ENCODE measurements around the gene ZNF362. TPM values are rescaled to one million over a fixed set of nuclear protein-coding genes. Genes with fewer than 3 reads are reported as not detected.

ZNF362 gene
- total and polyA plus RNA-seq, 4 donors = 10.1 to 70.1 (median 46.4) TPM

GRCh38 chr1:33263890-33264504 is 7.7 kb downstream of the ZNF362 start:
- H3K27ac ChIP-seq (ENCODE audit: low read depth, low read length) = no peak overlapping the region

DNA sequence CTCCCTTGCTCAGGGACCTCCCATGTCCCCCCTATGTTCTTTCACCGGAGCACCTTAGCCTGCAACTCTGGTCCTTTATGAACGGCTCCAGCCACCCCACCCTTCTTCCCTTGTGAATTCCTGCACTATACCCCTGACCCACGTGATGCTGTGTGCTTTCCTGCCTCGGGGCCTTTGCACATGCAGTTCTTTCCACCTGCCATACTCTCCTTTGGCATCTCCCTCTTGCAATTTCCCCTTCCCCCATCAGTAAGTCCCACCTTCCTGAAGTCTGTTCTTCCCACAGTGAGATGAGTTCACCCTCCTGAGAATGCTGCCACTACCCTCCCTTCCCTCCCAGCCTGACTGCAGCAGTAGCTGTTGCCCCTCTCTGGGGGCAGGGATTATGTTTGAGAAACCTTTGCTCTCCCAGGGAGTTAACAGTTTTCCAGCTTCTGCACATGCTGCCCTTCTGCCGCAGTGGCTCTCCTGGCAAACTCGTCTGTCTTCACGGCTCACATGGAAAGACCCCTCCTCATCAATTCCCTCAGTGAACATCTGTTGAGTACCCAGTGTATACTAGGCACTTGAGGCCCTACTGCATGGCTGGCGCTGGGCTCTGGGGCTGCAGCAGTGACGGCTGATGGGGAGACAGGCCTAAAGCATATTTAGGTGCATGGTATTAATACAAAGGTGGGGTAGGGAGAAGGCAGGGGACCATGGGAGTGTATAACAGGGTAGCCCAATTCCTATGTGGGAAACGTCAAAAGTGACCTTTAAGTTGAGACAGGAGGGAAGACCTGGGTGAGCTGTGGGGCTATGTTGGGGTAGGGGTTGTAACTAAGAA is 9.7 kb downstream of the ZNF362 start:
- Histone ChIP-seq H3K4me1 (ENCODE audit: control insufficient read depth, insufficient read depth, low read length) (peaks cover 33% of the 10 kb centered on the region), H3K27me3 (ENCODE audit: control insufficient read depth, insufficient read depth, low read length) (no peaks in the 10 kb centered on the region), H3K4me3 (ENCODE audit: low read depth, low read length) (no peak overlapping the region), H3K27ac (ENCODE audit: low read depth, low read length) (no peak overlapping the region), H3K9me3 (ENCODE audit: control insufficient read depth, insufficient read depth, low read length) (no peaks in the 10 kb centered on the region), H3K36me3 (ENCODE audit: control insufficient read depth, insufficient read depth, low read length) (peaks cover 50% of the 10 kb centered on the region)
- DNase-seq (ENCODE audit: low read depth in 4 of 6, low spot score in 6 of 6) = no peak
- 83% methylated on average over 10 of the region's 10 CpGs for WGBS (ENCODE audit: insufficient coverage)

More at GRCh38 chr1:33263890-33264504, 7.7 kb downstream of the ZNF362 start:
- 74% methylated on average over 3 of the region's 5 CpGs for WGBS (ENCODE audit: insufficient coverage)
- no peak for DNase-seq (ENCODE audit: low read depth in 4 of 6, low spot score in 6 of 6)
- H3K4me1 ChIP-seq (ENCODE audit: control insufficient read depth, insufficient read depth, low read length) = peaks cover 44% of the 10 kb centered on the region
- H3K4me3 ChIP-seq (ENCODE audit: low read depth, low read length) = no peak overlapping the region
- no peaks in the 10 kb centered on the region for H3K9me3 ChIP-seq (ENCODE audit: control insufficient read depth, insufficient read depth, low read length)
- H3K27me3 ChIP-seq (ENCODE audit: control insufficient read depth, insufficient read depth, low read length) = no peaks in the 10 kb centered on the region
- H3K36me3 ChIP-seq (ENCODE audit: control insufficient read depth, insufficient read depth, low read length) = peaks cover 42% of the 10 kb centered on the region

DNA sequence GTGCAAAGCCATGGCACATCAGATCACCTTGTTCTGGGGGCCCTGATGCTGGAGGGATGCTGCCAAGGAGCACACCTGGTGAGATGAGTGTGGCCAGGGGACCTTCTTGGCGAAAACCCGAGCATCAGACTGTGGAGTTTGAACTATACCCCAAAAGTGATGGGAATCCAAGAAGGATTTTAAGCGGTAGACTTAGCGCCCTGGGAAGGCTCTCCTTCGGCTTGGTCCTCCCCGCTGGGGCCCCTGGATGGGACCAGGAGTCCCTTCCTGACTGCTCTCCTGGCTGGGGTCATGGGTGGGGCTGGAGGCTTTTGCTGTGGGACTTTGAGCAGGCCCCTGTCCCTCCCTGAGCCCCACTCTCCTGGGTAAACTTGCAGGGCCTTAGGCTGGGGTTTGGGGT is 10.5 kb downstream of the ZNF362 start:
- Histone ChIP-seq H3K36me3 (ENCODE audit: control insufficient read depth, insufficient read depth, low read length) (peaks cover 57% of the 10 kb centered on the region), H3K9me3 (ENCODE audit: control insufficient read depth, insufficient read depth, low read length) (no peaks in the 10 kb centered on the region), H3K27me3 (ENCODE audit: control insufficient read depth, insufficient read depth, low read length) (no peaks in the 10 kb centered on the region), H3K4me1 (ENCODE audit: control insufficient read depth, insufficient read depth, low read length) (peaks cover 30% of the 10 kb centered on the region), H3K27ac (ENCODE audit: low read depth, low read length) (no peak overlapping the region), H3K4me3 (ENCODE audit: low read depth, low read length) (no peak overlapping the region)
- no peak for DNase-seq (ENCODE audit: low read depth in 4 of 6, low spot score in 6 of 6)
- 94% methylated on average over 6 of the region's 6 CpGs for WGBS (ENCODE audit: insufficient coverage)

- H3K27me3 ChIP-seq (ENCODE audit: control insufficient read depth, insufficient read depth, low read length) = no peaks in the 10 kb centered on the region
- peaks cover 62% of the 10 kb centered on the region for H3K36me3 ChIP-seq (ENCODE audit: control insufficient read depth, insufficient read depth, low read length)
- WGBS (ENCODE audit: insufficient coverage) = 83% methylated on average over 1 of the region's 5 CpGs
- no peaks in the 10 kb centered on the region for H3K9me3 ChIP-seq (ENCODE audit: control insufficient read depth, insufficient read depth, low read length)
- no peak for DNase-seq (ENCODE audit: low read depth in 4 of 6, low spot score in 6 of 6)
- H3K4me3 ChIP-seq (ENCODE audit: low read depth, low read length) = no peak overlapping the region
- peaks cover 33% of the 10 kb centered on the region for H3K4me1 ChIP-seq (ENCODE audit: control insufficient read depth, insufficient read depth, low read length)
- H3K27ac ChIP-seq (ENCODE audit: low read depth, low read length) = no peak overlapping the region
Observed at GRCh38 chr1:33267468-33268205, 11.3 kb downstream of the ZNF362 start.

GRCh38 chr1:33268457-33268856 is 12.2 kb downstream of the ZNF362 start:
- no peak overlapping the region for H3K27ac ChIP-seq (ENCODE audit: low read depth, low read length)
- peaks cover 31% of the 10 kb centered on the region for H3K4me1 ChIP-seq (ENCODE audit: control insufficient read depth, insufficient read depth, low read length)
- H3K4me3 ChIP-seq (ENCODE audit: low read depth, low read length) = no peak overlapping the region
- H3K36me3 ChIP-seq (ENCODE audit: control insufficient read depth, insufficient read depth, low read length) = peaks cover 67% of the 10 kb centered on the region
- no peaks in the 10 kb centered on the region for H3K27me3 ChIP-seq (ENCODE audit: control insufficient read depth, insufficient read depth, low read length)
- WGBS (ENCODE audit: insufficient coverage) = 87% methylated on average over 2 of the region's 2 CpGs
- H3K9me3 ChIP-seq (ENCODE audit: control insufficient read depth, insufficient read depth, low read length) = no peaks in the 10 kb centered on the region
- no peak for DNase-seq (ENCODE audit: low read depth in 4 of 6, low spot score in 6 of 6)

GRCh38 chr1:33268927-33269610 is 12.8 kb downstream of the ZNF362 start:
- WGBS (ENCODE audit: insufficient coverage) = 80% methylated on average over 4 of the region's 5 CpGs
- H3K9me3 ChIP-seq (ENCODE audit: control insufficient read depth, insufficient read depth, low read length) = no peaks in the 10 kb centered on the region
- no peak overlapping the region for H3K27ac ChIP-seq (ENCODE audit: low read depth, low read length)
- H3K4me3 ChIP-seq (ENCODE audit: low read depth, low read length) = no peak overlapping the region
- DNase-seq (ENCODE audit: low read depth in 4 of 6, low spot score in 6 of 6) = no peak
- H3K27me3 ChIP-seq (ENCODE audit: control insufficient read depth, insufficient read depth, low read length) = no peaks in the 10 kb centered on the region
- peaks cover 25% of the 10 kb centered on the region for H3K4me1 ChIP-seq (ENCODE audit: control insufficient read depth, insufficient read depth, low read length)
- peaks cover 64% of the 10 kb centered on the region for H3K36me3 ChIP-seq (ENCODE audit: control insufficient read depth, insufficient read depth, low read length)

DNA sequence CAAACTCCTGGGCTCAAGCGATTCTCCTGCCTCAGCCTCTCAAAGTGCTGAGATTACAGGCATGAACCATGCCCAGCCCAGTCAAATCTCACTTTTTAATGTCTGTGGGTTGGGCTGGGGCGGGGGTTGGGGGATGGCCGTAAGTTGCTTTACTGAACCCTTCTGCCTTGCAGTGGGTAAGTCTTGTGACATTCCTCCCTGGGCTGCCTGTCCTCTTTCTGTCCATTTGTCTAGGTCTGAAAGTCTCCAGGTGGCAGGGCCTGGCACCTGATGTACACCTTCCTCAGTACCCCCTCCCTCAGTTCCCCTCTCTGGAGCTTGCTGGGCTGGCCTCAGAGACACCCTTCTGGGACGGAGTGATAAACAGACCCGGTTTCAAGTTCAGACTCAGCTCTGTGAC is 13.3 kb downstream of the ZNF362 start:
- Histone ChIP-seq H3K27me3 (ENCODE audit: control insufficient read depth, insufficient read depth, low read length) (no peaks in the 10 kb centered on the region), H3K36me3 (ENCODE audit: control insufficient read depth, insufficient read depth, low read length) (peaks cover 64% of the 10 kb centered on the region), H3K4me1 (ENCODE audit: control insufficient read depth, insufficient read depth, low read length) (peaks cover 23% of the 10 kb centered on the region), H3K27ac (ENCODE audit: low read depth, low read length) (no peak overlapping the region), H3K9me3 (ENCODE audit: control insufficient read depth, insufficient read depth, low read length) (no peaks in the 10 kb centered on the region), H3K4me3 (ENCODE audit: low read depth, low read length) (no peak overlapping the region)
- WGBS (ENCODE audit: insufficient coverage) = no CpG with 5 or more reads among the region's 5 CpGs
- DNase-seq (ENCODE audit: low read depth in 4 of 6, low spot score in 6 of 6) = no peak

- no peak for DNase-seq (ENCODE audit: low read depth in 4 of 6, low spot score in 6 of 6)
- 77% methylated on average over 4 of the region's 5 CpGs for WGBS (ENCODE audit: insufficient coverage)
- H3K4me1 ChIP-seq (ENCODE audit: control insufficient read depth, insufficient read depth, low read length) = peaks cover 23% of the 10 kb centered on the region
- H3K4me3 ChIP-seq (ENCODE audit: low read depth, low read length) = no peak overlapping the region
- peaks cover 61% of the 10 kb centered on the region for H3K36me3 ChIP-seq (ENCODE audit: control insufficient read depth, insufficient read depth, low read length)
- H3K27ac ChIP-seq (ENCODE audit: low read depth, low read length) = no peak overlapping the region
- H3K9me3 ChIP-seq (ENCODE audit: control insufficient read depth, insufficient read depth, low read length) = no peaks in the 10 kb centered on the region
- no peaks in the 10 kb centered on the region for H3K27me3 ChIP-seq (ENCODE audit: control insufficient read depth, insufficient read depth, low read length)
Observed at GRCh38 chr1:33270379-33270778, 14.1 kb downstream of the ZNF362 start.

- WGBS (ENCODE audit: insufficient coverage) = 78% methylated on average over 7 of the region's 7 CpGs
- H3K4me1 ChIP-seq (ENCODE audit: control insufficient read depth, insufficient read depth, low read length) = peaks cover 23% of the 10 kb centered on the region
- no peaks in the 10 kb centered on the region for H3K27me3 ChIP-seq (ENCODE audit: control insufficient read depth, insufficient read depth, low read length)
- H3K4me3 ChIP-seq (ENCODE audit: low read depth, low read length) = no peak overlapping the region
- H3K36me3 ChIP-seq (ENCODE audit: control insufficient read depth, insufficient read depth, low read length) = peaks cover 60% of the 10 kb centered on the region
- DNase-seq (ENCODE audit: low read depth in 4 of 6, low spot score in 6 of 6) = no peak
- H3K27ac ChIP-seq (ENCODE audit: low read depth, low read length) = no peak overlapping the region
- H3K9me3 ChIP-seq (ENCODE audit: control insufficient read depth, insufficient read depth, low read length) = no peaks in the 10 kb centered on the region
Observed at GRCh38 chr1:33270808-33271465, 14.6 kb downstream of the ZNF362 start.
